ENCODE results near the gene GDF11.
A peak's percentile ranks its signal among the peaks of the same experiment; 100 is the strongest.

Gene GDF11

GRCh38 chr12:55724226-55724939, 18.5 kb upstream of the GDF11 start:
- DNase-seq (ENCODE audit: low read depth): peak; percentile 84
- peak; percentile 6; the same call in 1 of the 2 replicates for TF ChIP-seq MAX (IDR thresholded peaks at IDR 0.05; ENCODE audit: low read depth, low read length)
- TF ChIP-seq MYC (IDR thresholded peaks at IDR 0.05; ENCODE audit: low read depth, low read length): no peak
- TF ChIP-seq, protein P1, sequence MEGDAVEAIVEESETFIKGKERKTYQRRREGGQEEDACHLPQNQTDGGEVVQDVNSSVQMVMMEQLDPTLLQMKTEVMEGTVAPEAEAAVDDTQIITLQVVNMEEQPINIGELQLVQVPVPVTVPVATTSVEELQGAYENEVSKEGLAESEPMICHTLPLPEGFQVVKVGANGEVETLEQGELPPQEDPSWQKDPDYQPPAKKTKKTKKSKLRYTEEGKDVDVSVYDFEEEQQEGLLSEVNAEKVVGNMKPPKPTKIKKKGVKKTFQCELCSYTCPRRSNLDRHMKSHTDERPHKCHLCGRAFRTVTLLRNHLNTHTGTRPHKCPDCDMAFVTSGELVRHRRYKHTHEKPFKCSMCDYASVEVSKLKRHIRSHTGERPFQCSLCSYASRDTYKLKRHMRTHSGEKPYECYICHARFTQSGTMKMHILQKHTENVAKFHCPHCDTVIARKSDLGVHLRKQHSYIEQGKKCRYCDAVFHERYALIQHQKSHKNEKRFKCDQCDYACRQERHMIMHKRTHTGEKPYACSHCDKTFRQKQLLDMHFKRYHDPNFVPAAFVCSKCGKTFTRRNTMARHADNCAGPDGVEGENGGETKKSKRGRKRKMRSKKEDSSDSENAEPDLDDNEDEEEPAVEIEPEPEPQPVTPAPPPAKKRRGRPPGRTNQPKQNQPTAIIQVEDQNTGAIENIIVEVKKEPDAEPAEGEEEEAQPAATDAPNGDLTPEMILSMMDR (IDR thresholded peaks at IDR 0.05; ENCODE audit: low read depth, low read length): peak; percentile 88
- no peak for TF ChIP-seq POLR2A (IDR thresholded peaks at IDR 0.05; ENCODE audit: extremely low read depth, insufficient read length)
- no peak overlapping the region for H3K4me3 ChIP-seq (ENCODE audit: low read depth, low read length)

DNA sequence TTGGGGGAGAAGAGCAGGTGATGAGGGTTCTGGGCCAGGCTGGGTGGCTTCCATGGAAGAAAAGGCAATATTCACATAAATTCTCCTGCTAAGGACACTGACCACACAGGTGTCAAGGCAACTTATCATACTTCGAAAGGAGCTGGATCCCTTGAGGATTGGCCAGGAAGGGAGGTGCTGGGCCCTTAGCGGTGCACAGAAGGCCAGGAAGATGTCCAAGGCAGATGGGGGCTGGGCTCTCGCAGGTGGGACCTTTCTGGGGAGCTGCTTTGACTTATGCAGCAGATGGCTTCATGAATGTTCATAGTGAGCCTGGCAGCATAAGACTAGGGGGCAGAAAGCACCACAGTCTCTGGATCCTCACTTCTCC, 18.0 kb upstream of the GDF11 start:
- H3K4me3 ChIP-seq (ENCODE audit: low read depth, low read length): no peak overlapping the region
- TF ChIP-seq, protein P1 (IDR thresholded peaks at IDR 0.05; ENCODE audit: low read depth, low read length): no peak
- no peak for TF ChIP-seq MAX (IDR thresholded peaks at IDR 0.05; ENCODE audit: low read depth, low read length)
- TF ChIP-seq MYC (IDR thresholded peaks at IDR 0.05; ENCODE audit: low read depth, low read length): no peak
- TF ChIP-seq POLR2A (IDR thresholded peaks at IDR 0.05; ENCODE audit: extremely low read depth, insufficient read length): no peak
- DNase-seq (ENCODE audit: low read depth): no peak

GRCh38 chr12:55725556-55725955, 17.4 kb upstream of the GDF11 start:
- H3K4me3 ChIP-seq (ENCODE audit: low read depth, low read length): no peak overlapping the region

GRCh38 chr12:55726971-55727370, 16.0 kb upstream of the GDF11 start:
- DNase-seq (ENCODE audit: low read depth): peak; percentile 46
- TF ChIP-seq POLR2A (IDR thresholded peaks at IDR 0.05; ENCODE audit: extremely low read depth, insufficient read length) (no peak), MAX (IDR thresholded peaks at IDR 0.05; ENCODE audit: low read depth, low read length) (no peak)
- peak overlapping the region; percentile 67 for H3K4me3 ChIP-seq (ENCODE audit: low read depth, low read length)

More at GRCh38 chr12:55725556-55725955, 17.4 kb upstream of the GDF11 start:
- TF ChIP-seq MYC (IDR thresholded peaks at IDR 0.05; ENCODE audit: low read depth, low read length): no peak
- TF ChIP-seq POLR2A (IDR thresholded peaks at IDR 0.05; ENCODE audit: extremely low read depth, insufficient read length): no peak
- TF ChIP-seq, protein P1 (IDR thresholded peaks at IDR 0.05; ENCODE audit: low read depth, low read length): no peak
- TF ChIP-seq MAX (IDR thresholded peaks at IDR 0.05; ENCODE audit: low read depth, low read length): no peak
- no peak for DNase-seq (ENCODE audit: low read depth)

DNA sequence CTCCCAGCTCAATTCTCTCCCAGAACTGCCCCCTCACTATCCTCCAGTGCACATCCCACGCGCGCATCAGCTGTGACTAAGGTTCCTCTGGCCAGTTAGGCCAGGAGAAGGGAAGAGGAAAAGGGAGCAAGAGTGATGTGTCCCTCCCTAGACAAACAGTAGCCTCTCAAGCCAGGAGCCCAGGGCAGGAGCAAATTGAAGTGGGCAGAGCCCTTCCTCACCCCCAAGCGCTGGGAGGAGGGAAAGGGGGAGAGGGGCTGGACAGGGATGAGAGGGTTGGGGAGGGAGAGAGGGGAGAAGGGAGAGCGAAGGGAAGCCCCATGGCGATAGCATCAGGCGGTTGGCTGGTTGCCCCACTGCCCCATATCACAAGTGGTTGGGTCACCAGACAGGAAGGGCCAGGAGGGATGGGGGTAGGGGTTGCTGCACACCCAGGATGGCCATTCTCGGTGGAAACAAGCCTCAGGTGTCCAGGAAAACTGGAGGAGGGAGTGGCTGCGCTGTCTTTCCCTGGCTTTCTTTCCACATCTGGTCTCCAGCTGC, 15.2 kb upstream of the GDF11 start:
- H3K4me3 ChIP-seq (ENCODE audit: low read depth, low read length): peak overlapping the region; percentile 67
- TF ChIP-seq MYC (IDR thresholded peaks at IDR 0.05; ENCODE audit: low read depth, low read length) (no peak), POLR2A (IDR thresholded peaks at IDR 0.05; ENCODE audit: extremely low read depth, insufficient read length) (no peak), MAX (IDR thresholded peaks at IDR 0.05; ENCODE audit: low read depth, low read length) (no peak)
- TF ChIP-seq, protein P1 (IDR thresholded peaks at IDR 0.05; ENCODE audit: low read depth, low read length): no peak
- DNase-seq (ENCODE audit: low read depth): peak; percentile 51

Measured in NB4 (cell line).